HG03039 (cell line): ENCODE data around the gene ONECUT1.

Experiments used
- ATAC-seq: cut with Tn5 transposase; IDR thresholded peaks from one replicate; pipeline ENCODE4 v1.9.1; 2021; ENCODE audit warnings: mild to moderate bottlenecking, moderate library complexity; ENCODE audit not compliant: unreplicated experiment

Gene ONECUT1

DNA sequence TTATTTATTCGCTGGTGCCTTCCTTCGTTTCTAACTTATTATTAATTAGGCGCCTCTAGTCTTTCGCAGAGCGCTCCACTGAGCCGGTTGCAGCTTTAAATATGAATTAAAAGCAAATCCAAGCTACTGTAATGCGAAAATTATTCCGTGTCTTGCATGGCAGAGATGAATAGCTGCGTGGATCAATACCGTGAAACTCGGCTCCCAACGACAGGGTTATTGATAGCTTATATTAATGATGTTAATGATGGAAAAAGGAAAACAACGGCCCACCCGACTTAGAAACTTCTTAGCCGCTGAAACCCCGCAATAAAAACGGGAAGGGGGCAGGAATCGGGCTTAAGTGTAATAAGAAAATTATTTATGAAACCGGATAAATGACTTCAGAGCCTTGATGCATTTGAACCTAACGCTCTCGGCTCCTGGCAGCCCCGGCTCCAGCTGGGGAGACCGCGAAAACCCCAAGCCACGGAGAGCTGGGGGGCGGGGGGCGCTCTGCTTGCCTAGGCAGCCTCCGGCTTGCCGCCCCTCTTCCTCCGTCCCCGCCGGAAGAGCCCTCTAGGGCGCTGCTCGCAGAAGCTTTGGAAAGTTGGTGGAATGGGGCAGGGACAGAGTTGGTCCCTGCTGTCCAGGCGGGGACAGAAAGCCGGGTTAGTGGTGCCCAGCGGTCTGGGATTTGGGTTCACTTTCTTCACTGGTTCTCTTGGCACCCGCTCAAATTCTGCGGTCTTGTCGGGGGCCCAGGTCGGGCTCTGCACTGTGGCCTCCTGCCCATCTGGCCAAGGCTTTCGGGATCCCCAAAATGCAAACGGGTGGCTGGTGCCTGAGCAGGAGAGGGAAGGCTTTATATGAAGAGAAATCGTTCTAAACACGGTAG, 7.7 kb upstream of the ONECUT1 start:
- no peak for ATAC-seq

DNA sequence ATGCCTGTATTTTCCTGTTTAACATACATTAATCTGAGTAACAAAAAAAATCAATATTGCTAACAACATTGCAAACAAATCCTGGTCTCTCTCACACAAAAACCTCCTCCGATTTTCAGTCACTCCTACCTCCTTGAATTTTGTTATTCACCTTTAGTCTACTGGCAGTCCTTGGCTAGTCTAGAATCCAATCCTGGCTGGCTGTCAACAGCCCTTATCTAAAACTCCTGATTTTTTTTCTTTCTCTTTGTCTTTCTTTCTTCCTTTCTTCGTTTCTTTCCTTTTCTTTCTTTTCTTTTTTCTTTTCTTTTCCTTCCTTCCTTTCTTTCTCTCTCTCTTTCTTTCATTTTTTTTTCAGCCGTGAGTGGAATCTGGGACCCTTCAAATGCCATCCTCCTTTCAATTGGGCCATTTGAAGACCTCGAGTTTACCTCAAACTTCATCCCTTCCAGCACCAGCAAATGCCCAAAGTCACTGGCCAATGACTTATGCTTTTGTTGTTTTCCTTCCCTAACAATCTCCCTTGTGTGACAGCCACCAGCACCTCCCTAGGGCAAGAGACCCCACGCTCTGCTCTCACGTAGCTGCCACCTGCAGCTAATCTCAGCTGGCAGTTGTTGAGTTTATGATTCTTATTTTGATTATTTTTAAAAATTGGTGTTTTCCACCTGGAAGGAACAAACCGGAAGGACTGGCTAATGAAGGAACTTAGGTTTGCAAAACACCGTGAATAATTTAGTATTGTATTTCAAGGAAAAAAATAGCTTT, 6.8 kb upstream of the ONECUT1 start:
- no peak for ATAC-seq

DNA sequence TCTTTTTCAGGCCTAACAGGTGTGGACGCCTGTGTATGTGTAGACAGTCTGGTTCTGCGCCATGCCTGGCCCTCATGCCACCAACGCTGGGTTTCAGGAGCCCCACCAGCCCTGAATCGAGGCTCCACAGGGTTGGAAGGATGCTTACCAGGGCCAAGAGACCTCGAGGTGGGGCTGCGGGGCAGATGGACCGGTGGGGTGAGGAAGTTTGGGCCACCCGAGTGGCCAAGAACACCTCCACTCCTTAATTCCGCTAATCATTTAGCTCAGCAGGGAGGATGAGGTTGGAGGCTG, 6.0 kb upstream of the ONECUT1 start:
- ATAC-seq = no peak

DNA sequence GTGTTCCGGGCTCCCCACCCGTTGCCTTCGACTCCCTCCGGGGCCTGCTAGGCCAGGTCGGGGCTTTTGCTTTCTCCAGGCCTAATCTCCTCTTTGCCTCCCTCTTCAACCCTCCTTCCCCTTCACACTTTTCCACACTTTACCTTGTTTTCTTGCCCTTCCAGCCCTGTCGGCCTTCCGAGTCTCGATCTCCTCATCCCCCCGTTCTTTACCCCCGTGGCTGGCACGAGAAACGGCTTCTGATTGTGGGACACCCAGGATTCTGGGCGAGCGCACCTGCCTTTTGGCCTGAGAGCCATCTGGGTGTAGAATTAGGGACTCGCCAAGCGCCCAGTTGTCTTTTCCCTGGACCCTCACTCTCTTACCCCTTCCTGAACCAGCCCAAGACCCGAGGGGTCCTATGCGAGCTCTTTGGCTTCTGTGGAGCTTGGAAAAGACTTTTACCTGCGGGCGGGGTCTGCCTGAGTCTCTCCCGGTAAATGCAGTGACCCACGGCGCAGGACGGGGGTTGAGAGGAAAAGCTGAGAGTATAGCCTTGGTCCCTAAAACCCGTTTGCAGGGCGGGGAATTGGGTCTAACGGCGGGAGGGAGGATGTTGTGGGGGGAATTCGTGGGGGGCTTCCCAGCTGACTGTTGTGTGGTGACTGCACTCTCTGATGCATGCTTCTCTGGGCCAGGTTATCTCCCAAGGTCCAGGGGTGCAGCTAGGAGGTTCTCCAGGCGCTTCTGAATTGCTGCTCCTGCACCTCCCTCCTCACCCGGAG, 5.5 kb upstream of the ONECUT1 start:
- ATAC-seq = no peak

DNA sequence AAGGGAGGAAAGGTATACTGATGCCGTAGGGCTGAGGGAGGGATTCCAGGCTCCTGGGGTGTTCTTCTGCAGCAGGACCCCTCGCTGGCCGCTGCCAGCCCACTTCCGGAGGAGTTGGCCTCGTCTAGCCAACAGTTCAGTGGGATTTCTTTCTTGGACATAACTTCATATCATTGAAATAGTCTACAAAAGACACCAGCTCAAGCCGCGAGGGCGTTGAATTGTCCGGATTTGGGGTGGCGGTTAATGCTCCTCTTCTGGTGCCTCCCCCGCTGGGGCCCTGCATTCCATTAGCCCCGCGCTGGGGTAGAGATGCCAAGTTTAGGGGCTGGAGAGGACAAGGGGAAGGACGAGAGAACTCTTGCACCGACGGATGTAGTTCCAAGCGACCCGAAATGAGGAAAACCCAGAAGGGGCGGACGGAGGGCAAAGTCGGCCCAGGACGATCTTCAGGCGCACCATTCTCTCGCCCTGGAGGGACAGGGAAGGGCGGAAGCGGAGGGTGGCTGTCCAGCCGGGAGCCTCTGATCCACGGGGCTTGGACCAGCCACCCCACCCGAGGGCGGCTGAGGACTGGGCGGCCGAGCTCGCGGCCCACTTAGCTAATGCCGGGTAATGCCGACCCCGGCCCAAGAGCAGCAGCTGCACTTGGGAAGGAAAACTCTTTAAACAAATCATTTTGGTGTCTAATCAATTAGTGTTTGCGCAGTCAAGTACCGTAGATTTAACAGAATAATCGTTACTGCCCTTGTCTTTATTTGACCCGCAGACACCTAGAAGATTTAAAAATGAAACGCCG, 4.7 kb upstream of the ONECUT1 start:
- ATAC-seq = no peak

DNA sequence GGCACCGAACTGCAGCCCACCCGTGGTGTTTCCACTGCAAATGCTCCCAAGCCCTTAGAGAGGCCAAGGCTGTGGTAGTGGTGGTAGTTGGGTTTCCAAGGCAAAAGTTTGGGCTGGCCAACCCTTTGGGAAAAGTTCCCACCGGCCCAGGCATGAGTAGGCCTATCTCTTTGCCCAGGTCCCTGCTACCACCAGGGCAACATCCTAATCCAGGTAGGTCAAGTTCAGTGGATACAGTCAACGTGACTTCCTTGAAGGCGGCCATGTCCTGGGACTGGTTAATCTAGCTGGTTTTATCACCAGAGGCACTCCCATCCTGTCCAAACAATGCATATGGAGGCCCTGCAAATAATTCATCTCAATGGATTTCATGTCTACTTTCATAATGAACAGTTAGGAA, 1.6 kb upstream of the ONECUT1 start:
- no peak for ATAC-seq

DNA sequence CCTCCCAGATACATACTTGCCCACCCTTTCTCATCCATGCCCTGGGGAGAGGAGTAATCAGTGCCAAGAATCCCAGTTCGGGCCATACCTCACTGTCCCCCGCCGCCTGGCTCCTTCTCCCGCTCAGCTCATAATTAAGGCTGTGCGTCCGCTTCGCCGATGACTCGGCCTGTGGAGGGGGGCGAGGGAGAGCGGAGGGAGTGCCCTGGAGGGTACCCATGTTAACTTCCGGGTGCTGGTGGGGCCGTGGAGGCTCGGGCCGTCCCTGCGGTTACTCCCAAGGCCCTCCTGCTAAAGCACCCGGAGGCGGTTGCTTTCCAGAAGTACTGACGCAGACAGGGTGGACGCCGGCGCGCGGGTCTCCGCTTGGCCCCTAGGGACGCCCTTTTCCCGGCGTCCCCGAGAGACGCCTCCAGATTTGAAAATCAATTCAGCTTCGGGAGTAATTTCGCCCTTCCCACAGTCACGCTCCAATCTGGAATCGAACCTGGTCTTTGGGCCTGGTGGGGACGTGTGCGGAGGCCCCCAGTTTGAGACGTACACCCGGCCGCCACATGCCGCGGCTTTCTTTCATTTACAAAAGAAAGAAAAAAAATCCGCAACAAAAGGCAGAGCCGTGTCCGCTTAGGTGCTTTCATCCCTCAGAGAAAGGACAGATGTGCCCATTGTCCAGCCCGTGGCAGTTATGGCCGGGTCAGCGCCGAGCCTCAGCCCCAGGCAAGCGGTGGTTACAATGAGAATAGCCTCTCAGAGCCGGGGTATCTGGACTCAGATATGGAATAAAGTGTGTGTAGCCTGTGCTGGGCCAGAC, 1.0 kb upstream of the ONECUT1 start:
- ATAC-seq = no peak

DNA sequence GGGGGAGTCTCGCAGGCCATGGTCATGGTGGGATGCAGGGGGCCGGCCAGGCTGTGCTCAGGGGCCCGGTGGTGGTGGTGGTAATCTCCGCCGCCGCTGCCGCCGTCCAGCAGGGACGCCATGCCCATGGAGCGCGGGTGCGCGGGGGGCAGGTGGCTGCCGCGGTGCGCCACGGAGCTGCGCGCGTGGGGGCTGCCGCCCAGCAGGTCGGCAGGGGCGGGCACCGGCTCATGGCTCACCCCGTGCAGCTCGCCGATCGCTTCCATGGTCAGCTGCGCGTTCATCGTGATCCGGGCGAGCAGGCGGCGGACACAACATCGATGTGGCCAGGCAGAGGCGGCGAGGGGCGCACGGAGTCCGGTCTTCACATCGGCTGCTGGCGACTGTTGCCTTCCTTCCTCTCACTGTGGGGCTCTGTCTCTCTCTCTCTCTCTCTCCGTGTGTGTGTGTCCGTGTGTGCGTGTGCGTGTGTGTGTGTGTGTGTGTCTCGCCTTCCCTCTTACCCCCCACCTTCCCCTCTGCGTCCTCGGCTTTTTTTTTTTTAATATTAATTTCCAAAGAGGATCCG, 451 bp downstream of the ONECUT1 start:
- no peak for ATAC-seq

DNA sequence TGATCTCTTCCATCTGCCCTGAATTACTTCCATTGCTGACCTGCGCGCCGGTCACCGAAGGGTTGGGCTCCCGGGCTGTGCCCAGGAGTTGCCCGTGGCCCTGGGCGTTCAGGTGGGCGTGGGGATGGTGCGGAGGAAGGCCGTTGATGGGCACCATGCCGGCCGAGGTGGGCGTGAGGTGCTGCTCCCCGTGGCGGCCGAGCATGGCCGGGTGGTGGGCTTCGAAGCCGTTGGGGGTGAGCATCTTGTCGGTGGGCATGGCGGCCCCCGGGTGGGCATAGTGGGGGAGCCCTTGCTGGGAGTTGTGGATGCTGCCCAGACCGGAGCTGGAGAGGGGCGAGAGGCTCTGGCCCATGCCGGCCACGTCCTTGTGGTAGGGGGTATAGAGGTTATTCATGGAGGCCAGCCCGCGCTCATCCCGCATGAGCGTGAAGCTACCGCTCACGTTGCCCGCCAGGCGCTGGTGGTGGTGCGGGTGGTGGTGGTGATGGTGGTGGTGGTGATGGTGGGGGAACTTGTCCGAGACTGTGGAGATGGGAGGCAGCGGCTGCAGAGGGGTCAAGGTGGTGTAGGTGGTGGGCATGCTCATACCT, 1.0 kb downstream of the ONECUT1 start:
- no peak for ATAC-seq

DNA sequence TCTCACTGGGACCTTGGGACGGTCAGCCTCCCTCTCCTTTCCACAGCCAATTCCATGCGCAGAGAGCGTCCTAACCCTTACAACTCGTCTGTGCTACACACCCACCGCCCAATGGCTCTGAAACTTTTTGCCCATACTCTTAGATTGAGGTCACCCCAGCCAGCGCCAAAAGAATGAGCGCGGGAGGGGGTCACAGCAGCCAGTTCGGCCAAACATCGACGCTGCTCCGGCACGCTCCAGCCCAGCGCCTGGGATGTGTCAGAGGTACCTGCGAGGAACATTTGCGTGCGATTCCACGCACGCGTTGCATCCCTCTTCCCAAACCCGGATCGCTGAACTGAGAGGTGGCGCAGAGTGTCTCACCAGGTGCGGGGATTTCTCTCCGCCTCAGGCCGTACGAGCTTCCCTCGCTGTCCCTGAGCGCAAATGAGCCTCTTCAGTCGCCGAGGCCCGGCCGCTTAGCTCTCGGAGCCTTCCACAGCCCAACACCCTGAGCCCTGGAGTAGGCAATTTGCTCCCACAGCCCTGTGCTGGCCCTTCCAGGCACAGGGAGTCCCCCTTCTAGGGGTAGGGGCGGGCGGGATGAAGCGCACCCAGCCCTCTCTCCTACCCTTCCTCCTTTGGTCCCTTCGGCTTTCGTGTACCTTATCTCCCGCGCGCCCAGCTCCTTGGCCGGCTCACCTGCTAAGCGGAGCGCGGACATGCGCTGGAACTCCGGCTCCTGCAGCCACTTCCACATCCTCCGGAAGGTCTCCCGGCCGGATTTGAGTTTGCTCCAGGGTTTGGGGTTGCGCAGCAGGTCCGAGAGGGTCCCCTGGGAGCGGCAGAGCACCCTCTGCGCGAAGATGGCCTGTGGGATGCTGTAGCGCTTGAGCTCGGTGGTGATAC, 1.8 kb downstream of the ONECUT1 start:
- no peak for ATAC-seq

DNA sequence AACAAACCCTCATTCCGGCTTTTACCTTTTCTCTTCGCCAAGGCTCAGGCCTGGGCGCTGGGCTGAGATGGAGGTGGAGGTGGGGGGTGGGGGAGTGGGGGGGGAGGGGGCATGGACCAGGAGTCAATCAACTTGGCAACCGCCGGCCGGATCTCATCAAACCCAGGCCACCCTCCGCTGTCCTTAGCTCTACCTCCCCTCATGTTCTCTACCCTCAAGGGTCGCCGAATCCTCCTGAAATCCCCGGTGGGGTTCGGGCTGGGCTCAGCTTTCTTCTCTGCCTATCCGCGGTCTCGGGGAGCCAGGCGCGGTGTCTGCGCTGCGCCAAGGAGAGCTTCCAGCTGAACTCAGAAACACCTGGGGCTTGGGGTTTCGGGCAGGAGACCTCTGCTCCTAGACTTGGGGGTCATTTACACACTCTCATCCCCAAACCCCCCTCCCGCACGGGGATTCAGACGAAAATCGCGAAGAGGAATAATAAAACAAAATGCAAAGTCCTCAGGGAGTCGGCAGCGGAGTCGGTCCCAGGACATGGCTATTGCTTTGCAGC, 2.5 kb downstream of the ONECUT1 start:
- ATAC-seq = no peak

DNA sequence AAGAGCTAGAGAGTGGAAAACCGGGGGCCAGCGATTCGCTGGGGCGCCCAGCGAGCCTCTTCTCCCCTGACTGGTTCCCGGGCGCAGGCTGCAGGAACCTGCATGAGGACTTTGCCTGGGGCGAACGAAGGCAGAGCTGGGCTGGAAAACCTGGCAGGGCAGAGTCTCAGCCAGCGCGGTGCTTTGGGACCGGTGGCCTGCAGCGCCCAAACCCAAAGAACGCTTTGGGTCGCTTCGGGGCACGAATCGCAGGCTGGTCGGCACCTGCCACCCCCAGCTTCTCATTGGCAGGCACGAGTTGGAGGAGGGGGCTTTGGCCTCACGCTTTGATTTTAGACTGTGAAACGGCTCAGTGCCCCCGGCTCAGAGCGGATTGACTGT, 3.0 kb downstream of the ONECUT1 start:
- ATAC-seq = no peak

DNA sequence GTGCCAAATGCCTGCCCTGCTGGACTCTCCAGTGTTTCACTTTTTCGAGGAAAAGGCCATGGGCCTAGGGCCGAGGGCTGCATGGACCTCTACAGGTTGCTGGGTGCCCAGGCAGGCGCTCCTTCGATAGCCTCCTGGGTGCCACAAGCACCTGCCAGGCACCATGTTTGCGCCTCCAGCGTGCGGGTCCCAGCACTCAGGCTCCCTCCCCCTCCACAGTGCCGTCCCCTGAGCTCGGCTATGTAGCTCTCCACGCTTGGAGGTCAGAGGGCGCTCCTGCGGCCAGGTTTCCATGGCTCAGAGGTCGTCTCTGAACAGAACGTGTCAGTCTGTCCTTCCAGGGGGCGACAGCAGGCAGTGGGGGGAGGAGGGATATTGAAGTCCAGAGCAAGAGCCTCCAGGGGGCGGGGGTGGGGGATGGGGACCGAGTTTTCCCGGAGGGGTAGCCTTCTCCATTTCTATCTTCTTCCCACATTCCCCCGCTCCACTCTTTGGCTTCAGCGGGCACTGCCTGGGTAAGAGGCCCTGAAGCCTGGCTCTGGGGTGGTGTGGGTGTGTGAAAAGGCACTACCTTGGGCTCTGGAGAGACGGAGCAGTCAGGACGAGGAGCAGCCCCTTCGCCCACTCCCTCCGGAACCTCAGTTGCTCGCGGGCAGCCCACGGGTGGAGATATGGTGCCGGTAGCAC, 3.6 kb downstream of the ONECUT1 start:
- ATAC-seq = no peak

DNA sequence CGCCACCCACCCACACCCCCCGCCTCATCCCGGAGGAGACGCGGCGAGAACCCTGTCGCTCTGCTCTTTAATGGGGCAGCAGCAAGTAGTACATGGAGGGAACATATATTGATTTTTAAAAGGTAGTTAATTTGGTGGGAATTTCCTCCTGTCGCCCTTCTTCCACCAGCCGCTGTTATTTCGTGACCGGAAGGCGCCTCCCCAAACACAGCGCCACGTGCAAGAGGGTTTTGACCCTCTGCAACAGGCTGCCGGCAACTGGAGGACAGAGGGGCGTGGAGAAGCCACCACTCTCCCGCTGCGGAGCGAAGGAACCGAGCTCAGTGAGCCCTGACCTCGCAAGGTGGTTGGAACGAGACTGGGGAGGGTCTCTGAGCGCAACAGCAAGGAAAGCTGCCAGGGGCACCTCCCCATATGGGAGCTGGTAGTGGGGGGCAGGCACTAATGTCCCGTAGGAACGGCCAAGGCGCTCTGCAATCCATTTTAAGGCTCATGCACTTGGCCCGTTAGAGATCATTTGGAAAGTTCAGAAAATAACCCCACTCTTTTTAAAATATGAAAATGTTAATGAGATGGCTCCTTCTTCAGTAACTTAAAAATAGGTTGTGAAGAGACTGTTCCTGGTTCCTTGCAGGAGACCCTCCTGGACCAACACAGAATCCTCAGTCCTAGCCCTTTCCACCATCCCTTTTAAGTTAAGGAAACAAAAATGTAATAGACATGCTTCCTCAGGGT, 4.3 kb downstream of the ONECUT1 start:
- ATAC-seq = no peak

DNA sequence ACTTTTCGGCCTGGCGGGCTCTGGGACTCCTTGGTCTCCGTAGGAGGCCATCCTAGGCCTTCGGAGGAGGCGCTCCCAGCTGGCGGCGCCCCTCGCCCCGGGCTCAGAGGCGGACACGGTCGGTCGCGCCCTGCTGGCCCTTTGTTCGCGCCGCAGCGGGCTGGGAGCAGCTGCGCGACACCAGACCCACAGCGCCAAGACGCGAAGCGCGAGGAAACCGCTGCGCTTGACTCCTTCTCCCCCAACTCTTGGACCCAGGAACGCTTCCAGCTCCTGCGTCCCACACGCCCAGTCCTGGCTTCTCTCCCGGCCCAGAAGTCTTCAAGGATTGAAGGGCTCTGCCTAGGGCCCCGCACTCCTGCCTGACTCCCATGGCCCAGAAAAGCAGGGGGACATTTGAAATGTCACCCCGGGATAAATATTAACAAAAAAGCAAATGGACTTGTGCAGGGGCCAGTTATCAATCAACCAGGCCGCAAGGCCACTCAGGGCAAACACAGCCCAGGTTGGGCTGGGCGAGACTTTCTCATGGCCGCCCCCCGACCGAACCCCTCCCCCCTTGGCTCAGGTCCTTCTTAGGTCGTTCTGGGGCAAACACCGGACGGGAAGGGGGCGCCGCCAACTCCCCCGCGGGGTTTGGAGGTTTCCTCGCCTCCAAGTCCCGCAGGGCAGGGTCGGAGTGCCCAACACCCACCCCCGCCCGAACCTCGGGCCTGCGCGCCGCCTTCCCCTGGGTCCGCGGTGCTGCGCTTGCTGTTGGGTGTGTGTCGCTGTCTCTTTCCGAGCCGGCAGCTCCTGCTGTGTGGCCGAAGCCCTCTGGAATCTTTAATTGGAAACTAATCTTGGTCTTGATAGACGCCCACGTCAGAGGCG, 5.1 kb downstream of the ONECUT1 start:
- no peak for ATAC-seq
